ENCODE data around the gene CNOT3.
"Not testable (repeated sequence)": the region's sequence is repeated elsewhere in the genome, so short reads cannot be mapped to it uniquely, and the experiment has no call there.

DNA sequence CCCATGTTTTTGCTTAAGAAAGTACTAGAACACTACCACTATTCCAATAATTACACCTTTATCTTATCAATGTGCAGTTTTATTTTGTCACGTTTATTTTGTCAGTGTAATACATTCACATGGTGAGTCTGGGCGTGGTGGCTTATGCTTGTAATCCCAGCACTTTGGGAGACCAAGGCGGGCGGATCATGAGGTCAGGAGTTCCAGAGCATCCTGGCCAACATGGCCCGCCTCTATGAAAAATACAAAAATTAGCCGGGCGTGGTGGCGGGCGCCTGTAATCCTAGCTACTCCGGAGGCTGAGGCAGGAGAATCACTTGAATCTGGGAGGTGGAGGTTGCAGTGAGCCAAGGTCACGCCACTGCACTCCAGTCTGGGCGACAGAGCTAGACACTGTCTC is 56.9 kb downstream of the CNOT3 start:
- TF ChIP-seq, protein P1, sequence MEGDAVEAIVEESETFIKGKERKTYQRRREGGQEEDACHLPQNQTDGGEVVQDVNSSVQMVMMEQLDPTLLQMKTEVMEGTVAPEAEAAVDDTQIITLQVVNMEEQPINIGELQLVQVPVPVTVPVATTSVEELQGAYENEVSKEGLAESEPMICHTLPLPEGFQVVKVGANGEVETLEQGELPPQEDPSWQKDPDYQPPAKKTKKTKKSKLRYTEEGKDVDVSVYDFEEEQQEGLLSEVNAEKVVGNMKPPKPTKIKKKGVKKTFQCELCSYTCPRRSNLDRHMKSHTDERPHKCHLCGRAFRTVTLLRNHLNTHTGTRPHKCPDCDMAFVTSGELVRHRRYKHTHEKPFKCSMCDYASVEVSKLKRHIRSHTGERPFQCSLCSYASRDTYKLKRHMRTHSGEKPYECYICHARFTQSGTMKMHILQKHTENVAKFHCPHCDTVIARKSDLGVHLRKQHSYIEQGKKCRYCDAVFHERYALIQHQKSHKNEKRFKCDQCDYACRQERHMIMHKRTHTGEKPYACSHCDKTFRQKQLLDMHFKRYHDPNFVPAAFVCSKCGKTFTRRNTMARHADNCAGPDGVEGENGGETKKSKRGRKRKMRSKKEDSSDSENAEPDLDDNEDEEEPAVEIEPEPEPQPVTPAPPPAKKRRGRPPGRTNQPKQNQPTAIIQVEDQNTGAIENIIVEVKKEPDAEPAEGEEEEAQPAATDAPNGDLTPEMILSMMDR (IDR thresholded peaks at IDR 0.05), result not testable (repeated sequence)
- TF ChIP-seq POLR2AphosphoS5 (IDR thresholded peaks at IDR 0.05; ENCODE audit: insufficient read depth in 1 of 2, low read depth in 1 of 2), result not testable (repeated sequence)

All from vagina (tissue), 2 donors.